Vagina (tissue), 2 donors: ENCODE data around the gene FBXW2. TPM values are rescaled to one million over a fixed set of nuclear protein-coding genes. Genes with fewer than 3 reads are reported as not detected.

ENCODE experiments used
- DNase-seq, 2 donors: peaks; one replicate each; pipeline ENCODE4 v3.0.0-alpha.2; 2017; ENCODE audit errors: extremely low spot score in 2 of 2
- H3K27ac ChIP-seq: fragments of 200-600 bp; sonication (generic); one replicate; pipeline ENCODE4 v1.5.1; 2019
- H3K27me3 ChIP-seq: fragments of 200-600 bp; sonication (generic); one replicate; pipeline ENCODE4 v1.5.1; 2019
- H3K36me3 ChIP-seq, 2 donors: fragments of 200-600 bp; sonication (generic); one replicate each; pipeline ENCODE4 v1.5.1; 2017 to 2019
- H3K4me1 ChIP-seq: fragments of 200-600 bp; sonication (generic); one replicate; pipeline ENCODE4 v1.5.1; 2019
- H3K4me3 ChIP-seq, 2 donors: fragments of 200-600 bp; sonication (generic); 1 replicate in 1 of 2; 2 replicates in 1 of 2; pipeline ENCODE4 v1.5.1; 2016 to 2019
- H3K9me3 ChIP-seq: fragments of 200-600 bp; sonication (generic); one replicate; pipeline ENCODE4 v1.5.1; 2019
- CTCF ChIP-seq, 3 experiments: fragments of 450-650 bp in 2 of 3; fragments of 200-600 bp in 1 of 3; sonication (generic) in 1 of 3; IDR thresholded peaks; one replicate each; pipeline ENCODE4 v1.5.1; 2017 to 2019; ENCODE audit warnings: antibody characterized with exemption in 3 of 3, mild to moderate bottlenecking in 2 of 3, moderate library complexity in 2 of 3
- POLR2A ChIP-seq, 2 donors: fragments of 450-650 bp; IDR thresholded peaks; one replicate each; pipeline ENCODE4 v1.6.1; 2017; ENCODE audit warnings: antibody characterized with exemption in 2 of 2, mild to moderate bottlenecking in 2 of 2, moderate library complexity in 2 of 2
- POLR2AphosphoS5 ChIP-seq, 2 donors: sonication (generic); formaldehyde crosslinking; IDR thresholded peaks; one replicate each; pipeline ENCODE4 v1.9.0; 2017; ENCODE audit warnings: antibody characterized with exemption in 2 of 2, mild to moderate bottlenecking in 2 of 2, low read depth in 1 of 2; ENCODE audit not compliant: insufficient read depth in 1 of 2
- intact Hi-C: fragments of 100-400 bp; cut with DNase I; formaldehyde crosslinking; loops from one replicate; pipeline ENCODE4 v1.15.1; 2023
- total RNA-seq: library from RNA; depleted of rRNA; stranded (reverse); fragments of >200 nt; gene quantifications from one replicate; pipeline ENCODE4 v1.2.3, GENCODE V29; 2016

The FBXW2 gene
- total RNA-seq, 1 donor from 2014 or later: 33.1 TPM

GRCh38 chr9:120833325-120833724 lies 40.1 kb upstream of the FBXW2 start:
- Histone ChIP-seq H3K36me3 (peaks cover 2 to 58% of the 10 kb centered on the region in 2 donors), H3K27ac (no peak overlapping the region), H3K9me3 (no peaks in the 10 kb centered on the region), H3K4me1 (no peaks in the 10 kb centered on the region), H3K27me3 (no peaks in the 10 kb centered on the region), H3K4me3 (no peak overlapping the region)
- DNase-seq: no peak
- intact Hi-C loops: no loop called here
- TF ChIP-seq CTCF (IDR thresholded peaks at IDR 0.05) (no peak), POLR2AphosphoS5 (IDR thresholded peaks at IDR 0.05; ENCODE audit: insufficient read depth in 1 of 2, low read depth in 1 of 2) (no peak), POLR2A (IDR thresholded peaks at IDR 0.05) (no peak)

- no peaks in the 10 kb centered on the region for H3K4me1 ChIP-seq
- no peak overlapping the region for H3K27ac ChIP-seq
- no peaks in the 10 kb centered on the region for H3K27me3 ChIP-seq
- no peak for DNase-seq
- H3K36me3 ChIP-seq: peaks cover 2 to 61% of the 10 kb centered on the region in 2 donors
- TF ChIP-seq POLR2AphosphoS5 (IDR thresholded peaks at IDR 0.05; ENCODE audit: insufficient read depth in 1 of 2, low read depth in 1 of 2) (no peak), CTCF (IDR thresholded peaks at IDR 0.05) (no peak), POLR2A (IDR thresholded peaks at IDR 0.05) (no peak)
- intact Hi-C loops: no loop called here
- no peak overlapping the region for H3K4me3 ChIP-seq
- H3K9me3 ChIP-seq: no peaks in the 10 kb centered on the region
Observed at GRCh38 chr9:120832807-120833206, 39.6 kb upstream of the FBXW2 start.

GRCh38 chr9:120830865-120831264 lies 37.6 kb upstream of the FBXW2 start:
- no peaks in the 10 kb centered on the region for H3K4me1 ChIP-seq
- intact Hi-C loops: no loop called here
- peaks cover 2 to 70% of the 10 kb centered on the region in 2 donors for H3K36me3 ChIP-seq

GRCh38 chr9:120830151-120830550 lies 36.9 kb upstream of the FBXW2 start:
- intact Hi-C loops: no loop called here
- TF ChIP-seq POLR2A (IDR thresholded peaks at IDR 0.05) (no peak), CTCF (IDR thresholded peaks at IDR 0.05) (no peak), POLR2AphosphoS5 (IDR thresholded peaks at IDR 0.05; ENCODE audit: insufficient read depth in 1 of 2, low read depth in 1 of 2) (no peak)
- Histone ChIP-seq H3K27me3 (no peaks in the 10 kb centered on the region), H3K4me3 (no peak overlapping the region), H3K4me1 (no peaks in the 10 kb centered on the region), H3K9me3 (no peaks in the 10 kb centered on the region), H3K27ac (no peak overlapping the region), H3K36me3 (peaks cover 2 to 71% of the 10 kb centered on the region in 2 donors)
- DNase-seq: no peak

More at GRCh38 chr9:120830865-120831264, 37.6 kb upstream of the FBXW2 start:
- DNase-seq: no peak
- no peaks in the 10 kb centered on the region for H3K27me3 ChIP-seq
- H3K27ac ChIP-seq: no peak overlapping the region
- no peaks in the 10 kb centered on the region for H3K9me3 ChIP-seq
- TF ChIP-seq CTCF (IDR thresholded peaks at IDR 0.05): no peak
- no peak for TF ChIP-seq POLR2AphosphoS5 (IDR thresholded peaks at IDR 0.05; ENCODE audit: insufficient read depth in 1 of 2, low read depth in 1 of 2)
- no peak for TF ChIP-seq POLR2A (IDR thresholded peaks at IDR 0.05)
- no peak overlapping the region for H3K4me3 ChIP-seq

GRCh38 chr9:120829650-120830049 lies 36.4 kb upstream of the FBXW2 start:
- peaks cover 2 to 69% of the 10 kb centered on the region in 2 donors for H3K36me3 ChIP-seq
- no peaks in the 10 kb centered on the region for H3K27me3 ChIP-seq
- no peak overlapping the region for H3K27ac ChIP-seq
- no peak overlapping the region for H3K4me3 ChIP-seq
- intact Hi-C loops: no loop called here
- no peak for TF ChIP-seq POLR2A (IDR thresholded peaks at IDR 0.05)
- TF ChIP-seq CTCF (IDR thresholded peaks at IDR 0.05): no peak
- no peak for TF ChIP-seq POLR2AphosphoS5 (IDR thresholded peaks at IDR 0.05; ENCODE audit: insufficient read depth in 1 of 2, low read depth in 1 of 2)
- no peaks in the 10 kb centered on the region for H3K4me1 ChIP-seq
- no peaks in the 10 kb centered on the region for H3K9me3 ChIP-seq
- DNase-seq: no peak
